RWPE1 (cell line): Measurements from ENCODE around the gene DIP2B.
A peak's percentile ranks its signal among the peaks of the same experiment; 100 is the strongest.

Experiments used
- CTCF ChIA-PET: fragments of 350-600 bp; sonication (Branson Sonifier 250); formaldehyde crosslinking; extraction: SDS; loops from one replicate; lab custom pipeline; 2021; lab: Yijun Ruan, JAX
- POLR2A ChIA-PET: fragments of 400-600 bp; formaldehyde crosslinking; extraction: SDS; loops from one replicate; lab custom pipeline; 2020; ENCODE audit warnings: antibody characterized with exemption; ENCODE audit not compliant: low non-redundant PET; lab: Yijun Ruan, JAX
- DNase-seq: peaks from one replicate; pipeline ENCODE4 v3.0.0; 2012; ENCODE audit warnings: low spot score
- H3K27ac ChIP-seq: fragments of 450-650 bp; 2 replicates; pipeline ENCODE4 v1.5.1; 2017
- CTCF ChIP-seq: fragments of 450-650 bp; conservative IDR thresholded peaks from 2 replicates; pipeline ENCODE4 v1.5.1; 2017; ENCODE audit warnings: low read depth, mild to moderate bottlenecking

DIP2B gene

GRCh38 chr12:50718760-50719159 lies 214.0 kb downstream of the DIP2B start:
- ChIA-PET POLR2A (no interaction called here), CTCF (no interaction called here)

GRCh38 chr12:50720085-50720484 lies 215.3 kb downstream of the DIP2B start:
- POLR2A ChIA-PET: no interaction called here

More at GRCh38 chr12:50718760-50719159, 214.0 kb downstream of the DIP2B start:
- TF ChIP-seq CTCF: no peak
- no peak overlapping the region for H3K27ac ChIP-seq
- DNase-seq: no peak

GRCh38 chr12:50720501-50720900 lies 215.7 kb downstream of the DIP2B start:
- no peak for DNase-seq
- H3K27ac ChIP-seq: no peak overlapping the region
- CTCF ChIA-PET: interaction anchor here (0.5 kb wide), 1 partner anchor 216 kb away, joined by 4 read pairs; the partner anchor contains the start of gene DIP2B
- POLR2A ChIA-PET: no interaction called here
- TF ChIP-seq CTCF: no peak

More at GRCh38 chr12:50720085-50720484, 215.3 kb downstream of the DIP2B start:
- no peak overlapping the region for H3K27ac ChIP-seq
- CTCF ChIA-PET: no interaction called here
- DNase-seq: no peak
- TF ChIP-seq CTCF: no peak

- ChIA-PET POLR2A (no interaction called here), CTCF (no interaction called here)
- no peak for TF ChIP-seq CTCF
- no peak overlapping the region for H3K27ac ChIP-seq
- no peak for DNase-seq
Measured at GRCh38 chr12:50723865-50724264, 219.1 kb downstream of the DIP2B start.

GRCh38 chr12:50725011-50725942 lies 220.5 kb downstream of the DIP2B start:
- ChIA-PET POLR2A (interaction anchor here (1.1 kb wide), 1 partner anchor 9 kb away, joined by 8 read pairs; no protein-coding TSS in a partner anchor), CTCF (no interaction called here)
- no peak overlapping the region for H3K27ac ChIP-seq
- no peak for DNase-seq
- no peak for TF ChIP-seq CTCF

GRCh38 chr12:50727466-50727865 lies 222.7 kb downstream of the DIP2B start:
- CTCF ChIA-PET: interaction anchor here (0.6 kb wide), 1 partner anchor 23 kb away, joined by 3 read pairs; no protein-coding TSS in a partner anchor
- no peak for TF ChIP-seq CTCF
- POLR2A ChIA-PET: no interaction called here
- DNase-seq: peak; percentile 17
- H3K27ac ChIP-seq: no peak overlapping the region
